GM23338 (cell line): ENCODE results near the gene FEM1A. TPM values are rescaled to one million over a fixed set of nuclear protein-coding genes. Genes with fewer than 3 reads are reported as not detected.

Experiments used
- ATAC-seq: fragments of 200-7000 bp; cut with Tn5 transposase; 3 replicates; pipeline ENCODE4 v1.9.1; 2020
- DNase-seq: peaks from one replicate; pipeline ENCODE4 v3.0.0-alpha.2; 2015; ENCODE audit warnings: low spot score
- H2AFZ ChIP-seq: fragments of 200-600 bp; sonication (generic); 2 replicates; pipeline ENCODE4 v1.8.0; 2016; ENCODE audit warnings: antibody characterized with exemption, mild to moderate bottlenecking, moderate library complexity
- H3F3A ChIP-seq: fragments of 200-600 bp; sonication (generic); replicated peaks from 2 replicates; pipeline ENCODE4 v1.8.0; 2017; ENCODE audit warnings: antibody characterized with exemption, mixed run types, low read depth
- H3K27ac ChIP-seq: fragments of 200-600 bp; sonication (generic); 2 replicates; pipeline ENCODE4 v1.6.1; 2016; ENCODE audit warnings: low read depth
- H3K27me3 ChIP-seq: fragments of 200-600 bp; sonication (generic); 2 replicates; pipeline ENCODE4 v1.8.0; 2016; ENCODE audit warnings: mild to moderate bottlenecking, mixed run types, moderate library complexity; ENCODE audit not compliant: insufficient read depth
- H3K36me3 ChIP-seq: fragments of 200-600 bp; sonication (generic); 2 replicates; pipeline ENCODE4 v1.8.0; 2016; ENCODE audit warnings: mild to moderate bottlenecking; ENCODE audit not compliant: insufficient read depth
- H3K4me1 ChIP-seq: fragments of 200-600 bp; sonication (generic); 2 replicates; pipeline ENCODE4 v1.8.0; 2016; ENCODE audit warnings: mild to moderate bottlenecking, moderate library complexity; ENCODE audit not compliant: insufficient read depth
- H3K4me2 ChIP-seq: fragments of 200-600 bp; sonication (generic); 2 replicates; pipeline ENCODE4 v1.7.1; 2017; ENCODE audit warnings: mixed run types
- H3K4me3 ChIP-seq: fragments of 200-600 bp; sonication (generic); 2 replicates; pipeline ENCODE4 v1.6.1; 2016; ENCODE audit warnings: mixed run types
- H3K79me2 ChIP-seq: fragments of 200-600 bp; sonication (generic); replicated peaks from 2 replicates; pipeline ENCODE4 v1.8.0; 2017; ENCODE audit warnings: mild to moderate bottlenecking; ENCODE audit not compliant: insufficient read depth
- H3K9me2 ChIP-seq: fragments of 200-600 bp; sonication (generic); 2 replicates; pipeline ENCODE4 v1.8.0; 2017; ENCODE audit not compliant: insufficient read depth
- H4K20me1 ChIP-seq: fragments of 200-600 bp; sonication (generic); replicated peaks from 2 replicates; pipeline ENCODE4 v1.8.0; 2017; ENCODE audit warnings: mild to moderate bottlenecking; ENCODE audit not compliant: insufficient read depth
- H3K27ac Mint-ChIP-seq: 2 replicates; pipeline ENCODE4 v1.8.0; 2020; ENCODE audit warnings: inconsistent platforms, mild to moderate bottlenecking, moderate library complexity, mixed read lengths
- H3K27me3 Mint-ChIP-seq: 3 replicates; pipeline ENCODE4 v1.8.0; 2022; ENCODE audit warnings: low read depth, mild to moderate bottlenecking, moderate library complexity, mixed read lengths, inconsistent platforms; ENCODE audit not compliant: insufficient read depth, poor library complexity
- H3K36me3 Mint-ChIP-seq: 3 replicates; pipeline ENCODE4 v1.8.0; 2021; ENCODE audit warnings: low read depth, mild to moderate bottlenecking, inconsistent platforms, moderate library complexity, mixed read lengths
- H3K4me1 Mint-ChIP-seq: 3 replicates; pipeline ENCODE4 v1.8.0; 2020; ENCODE audit warnings: mild to moderate bottlenecking, inconsistent platforms, mixed read lengths
- H3K4me3 Mint-ChIP-seq: 3 replicates; pipeline ENCODE4 v1.8.0; 2021; ENCODE audit warnings: moderate library complexity, mild to moderate bottlenecking, inconsistent platforms, mixed read lengths
- H3K9me3 Mint-ChIP-seq: 3 replicates; pipeline ENCODE4 v1.8.0; 2020; ENCODE audit warnings: moderate library complexity, mild to moderate bottlenecking, inconsistent platforms, mixed read lengths
- CREB1 ChIP-seq: fragments of 250-450 bp; sonication (Bioruptor Pico); IDR thresholded peaks from 2 replicates; pipeline ENCODE4 v1.5.0; 2020; ENCODE audit warnings: low read depth, mild to moderate bottlenecking, moderate library complexity
- ETS1 ChIP-seq: IDR thresholded peaks from 2 replicates; pipeline ENCODE4 v1.6.1; 2016; ENCODE audit warnings: antibody characterized with exemption
- EZH2 ChIP-seq: fragments of 200-600 bp; sonication (generic); IDR thresholded peaks from one replicate; pipeline ENCODE4 v1.8.0; 2017; ENCODE audit warnings: antibody characterized with exemption, mild to moderate bottlenecking, low read depth; ENCODE audit not compliant: unreplicated experiment
- EZH2phosphoT487 ChIP-seq: fragments of 200-600 bp; sonication (generic); IDR thresholded peaks from one replicate; pipeline ENCODE4 v1.8.1; 2018; ENCODE audit warnings: antibody characterized with exemption; ENCODE audit not compliant: unreplicated experiment
- NANOG ChIP-seq: IDR thresholded peaks from 2 replicates; pipeline ENCODE4 v1.6.1; 2016; ENCODE audit warnings: antibody characterized with exemption, borderline replicate concordance
- POLR2AphosphoS5 ChIP-seq: IDR thresholded peaks from 2 replicates; pipeline ENCODE4 v1.6.1; 2016; ENCODE audit warnings: antibody characterized with exemption, low read depth
- REST ChIP-seq: IDR thresholded peaks from one replicate; pipeline ENCODE4 v1.6.1; 2018; ENCODE audit warnings: antibody characterized with exemption; ENCODE audit not compliant: unreplicated experiment
- STAT1 ChIP-seq: IDR thresholded peaks from one replicate; pipeline ENCODE4 v1.6.1; 2016; ENCODE audit warnings: antibody characterized with exemption; ENCODE audit not compliant: unreplicated experiment
- ZNF114 ChIP-seq: fragments of 250-450 bp; sonication (Bioruptor Pico); IDR thresholded peaks from 2 replicates; pipeline ENCODE4 v1.5.0; 2020; ENCODE audit warnings: mild to moderate bottlenecking, moderate library complexity
- ZNF331 ChIP-seq: fragments of 250-450 bp; sonication (Bioruptor Pico); IDR thresholded peaks from 2 replicates; pipeline ENCODE4 v1.5.0; 2020; ENCODE audit warnings: low read depth, mild to moderate bottlenecking, moderate library complexity
- ZNF462 ChIP-seq: fragments of 250-450 bp; sonication (Bioruptor Pico); IDR thresholded peaks from 2 replicates; pipeline ENCODE4 v1.5.0; 2020; ENCODE audit warnings: mild to moderate bottlenecking, moderate library complexity
- polyA plus RNA-seq: library from polyadenylated mRNA; unstranded; fragments of >200 nt; fragmentation: Nextera tagmentation; extraction: Ambion mirVana; gene quantifications from 2 replicates; pipeline ENCODE4 v1.2.1, GENCODE V29; 2016
- total RNA-seq: library from RNA; depleted of rRNA; stranded (reverse); fragments of >200 nt; shearing (Covaris generic); gene quantifications from 2 replicates; pipeline ENCODE4 v1.2.3, GENCODE V29; 2014

The FEM1A gene
- total and polyA plus RNA-seq, 2 experiments from 2014 or later, result 0.87 to 16.5 TPM

- TF ChIP-seq ZNF462 (CRISPR knock-in tag), result no peak
These were observed 9.6 kb downstream of the FEM1A start (continued) for GRCh38 chr19:4801085-4801619.

GRCh38 chr19:4802711-4803110, 11.2 kb downstream of the FEM1A start:
- H2AFZ ChIP-seq, result no peak overlapping the region
- H3K79me2 ChIP-seq, result no peaks in the 10 kb centered on the region
- DNase-seq, result no peak
- no peaks in the 10 kb centered on the region for H3K4me1 ChIP-seq
- no peaks in the 10 kb centered on the region for H3K27me3 ChIP-seq
- no peak for ATAC-seq
- H3F3A ChIP-seq, result no peaks in the 10 kb centered on the region
- no peak overlapping the region for H3K27ac Mint-ChIP-seq
- H3K27me3 Mint-ChIP-seq, result peaks cover 10% of the 10 kb centered on the region
- no peak overlapping the region for H3K4me3 Mint-ChIP-seq
- H3K9me2 ChIP-seq, result no peaks in the 10 kb centered on the region
- no peaks in the 10 kb centered on the region for H3K36me3 ChIP-seq
- peaks cover 14% of the 10 kb centered on the region for H3K36me3 Mint-ChIP-seq
- no peak overlapping the region for H3K4me2 ChIP-seq
- no peaks in the 10 kb centered on the region for H3K4me1 Mint-ChIP-seq
- no peak overlapping the region for H3K27ac ChIP-seq
- no peaks in the 10 kb centered on the region for H4K20me1 ChIP-seq
- peaks cover 7% of the 10 kb centered on the region; the same call in 1 of the 3 replicates for H3K9me3 Mint-ChIP-seq
- no peak overlapping the region for H3K4me3 ChIP-seq
- TF ChIP-seq POLR2AphosphoS5 (no peak), ZNF114 (no peak), CREB1 (CRISPR knock-in tag) (no peak), EZH2phosphoT487 (no peak), ZNF331 (CRISPR knock-in tag) (no peak), REST (no peak), NANOG (no peak), ETS1 (no peak), EZH2 (no peak), STAT1 (no peak)
